Body of pancreas (tissue), 4 donors: Measurements from ENCODE around the gene TMEM131L.

ENCODE experiments used
- CTCF ChIP-seq, 7 experiments: fragments of 450-650 bp in 4 of 7; fragments of 200-600 bp in 3 of 7; sonication (generic) in 3 of 7; IDR thresholded peaks; one replicate each; pipeline ENCODE4 v1.5.1; 2016 to 2019; ENCODE audit warnings: antibody characterized with exemption in 7 of 7
- POLR2A ChIP-seq, 3 donors: fragments of 450-650 bp; IDR thresholded peaks; one replicate each; pipeline ENCODE4 v1.6.1; 2016; ENCODE audit warnings: antibody characterized with exemption in 3 of 3, mild to moderate bottlenecking in 2 of 3

GRCh38 chr4:153471698-153472093, 5.5 kb downstream of the TMEM131L start:
- TF ChIP-seq CTCF (IDR thresholded peaks at IDR 0.05), result no peak
- TF ChIP-seq POLR2A (IDR thresholded peaks at IDR 0.05), result no peak
